Measurements from ENCODE around the gene TMEM154. TPM values are rescaled to one million over a fixed set of nuclear protein-coding genes. Genes with fewer than 3 reads are reported as not detected.

TMEM154 gene
- polyA plus RNA-seq (2012; rRNA removed), result 0.58 and 0.62 TPM in 2 replicates
- 0.58 and 0.67 TPM in 2 replicates for polyA plus RNA-seq (2012; cell fraction: cytosol; rRNA removed)
- 0.46 and 0.86 TPM in 2 replicates for polyA plus RNA-seq (2012; cell fraction: nucleus; rRNA removed)

- Histone ChIP-seq H3K4me3 (ENCODE audit: low read depth in 2 of 2, low read length in 1 of 2) (peak within 1 kb of the TSS; percentile 53 to 56), H3K27ac (ENCODE audit: low read depth in 2 of 2, low read length in 1 of 2) (peak within 1 kb of the TSS; percentile 28 to 31; a peak in 2 of 4 replicates), H3K36me3 (replicated peaks in 1 of 2; ENCODE audit: control insufficient read depth in 1 of 2, insufficient read depth in 2 of 2, low read length in 1 of 2) (no peaks in the 10 kb centered on the region), H3K9me3 (no peaks in the 10 kb centered on the region), H3K4me1 (ENCODE audit: control insufficient read depth in 1 of 2, insufficient read depth in 2 of 2, low read depth in 1 of 2, low read length in 1 of 2) (peaks cover 8 to 10% of the 10 kb centered on the region in 2 experiments; a peak in 3 of 4 replicates), H4K20me1 (ENCODE audit: insufficient read depth) (no peaks in the 10 kb centered on the region), H3K9me2 (no peaks in the 10 kb centered on the region), H2AFZ (ENCODE audit: low read depth) (peak within 1 kb of the TSS; percentile 93), H3K27me3 (ENCODE audit: insufficient read depth) (no peaks in the 10 kb centered on the region), H3K79me2 (ENCODE audit: insufficient read depth) (no peaks in the 10 kb centered on the region), H3K4me2 (peak within 1 kb of the TSS; percentile 84), H3K9ac (peak within 1 kb of the TSS; percentile 61; the same call in 1 of the 2 replicates), H3F3A (replicated peaks; ENCODE audit: insufficient read depth) (peaks cover 14% of the 10 kb centered on the region)
- DNase-seq, result peak; percentile 78
- WGBS (ENCODE audit: low lambda C conversion rate), result 47% methylated on average over 15 of the region's 32 CpGs
- ChIA-PET CTCF (interaction anchor here (0.6 to 2.4 kb wide), 6 partner anchors 35 to 464 kb away, joined by 3 to 8 read pairs (median 4); no protein-coding TSS in a partner anchor), POLR2A (no interaction called here)
- TF ChIP-seq GATA2 (CRISPR knock-in tag; IDR thresholded peaks at IDR 0.05) (no peak), FOXJ3 (CRISPR knock-in tag; IDR thresholded peaks at IDR 0.05) (no peak), ELF1 (IDR thresholded peaks at IDR 0.05) (0 out of 2 replicates have a peak, but pooled peaks have one; percentile 23), MXI1 (IDR thresholded peaks at IDR 0.05; ENCODE audit: low read depth, low read length) (no peak), JUND (IDR thresholded peaks at IDR 0.05) (no peak), ZBTB33 (IDR thresholded peaks at IDR 0.05; ENCODE audit: borderline replicate concordance, low read depth) (no peak), NRF1 (IDR thresholded peaks at IDR 0.05; ENCODE audit: low read depth, low read length) (peak; percentile 46), MEF2A (IDR thresholded peaks at IDR 0.05; ENCODE audit: borderline replicate concordance, low read depth) (no peak), RCOR1 (IDR thresholded peaks at IDR 0.05; ENCODE audit: low read length) (no peak), EP300 (IDR thresholded peaks at IDR 0.05; ENCODE audit: borderline replicate concordance in 1 of 2, low read depth in 1 of 2, low read length in 1 of 2) (no peak), RFX5 (IDR thresholded peaks at IDR 0.05; ENCODE audit: low read length) (no peak), MAX (IDR thresholded peaks at IDR 0.05; ENCODE audit: low read depth) (peak; percentile 75), TEAD4 (IDR thresholded peaks at IDR 0.05; ENCODE audit: borderline replicate concordance, insufficient read depth) (no peak), RXRA (IDR thresholded peaks at IDR 0.05; ENCODE audit: borderline replicate concordance, low read depth) (no peak), PBX3 (IDR thresholded peaks at IDR 0.05) (no peak), FOSL2 (IDR thresholded peaks at IDR 0.05; ENCODE audit: borderline replicate concordance, low read depth) (no peak), CHD2 (IDR thresholded peaks at IDR 0.05; ENCODE audit: low read length, partially characterized antibody) (no peak), USF1 (IDR thresholded peaks at IDR 0.05; ENCODE audit: borderline replicate concordance, low read depth) (no peak), CTCF (IDR thresholded peaks at IDR 0.05) (no peak), EZH2phosphoT487 (IDR thresholded peaks at IDR 0.05; ENCODE audit: borderline replicate concordance, low read depth) (no peak), TCF12 (IDR thresholded peaks at IDR 0.05) (no peak), IRF3 (IDR thresholded peaks at IDR 0.05; ENCODE audit: low read depth, low read length) (no peak), RAD21 (IDR thresholded peaks at IDR 0.05; ENCODE audit: low read length) (no peak), TAF1 (IDR thresholded peaks at IDR 0.05; ENCODE audit: borderline replicate concordance, low read depth, low read length) (0 out of 2 replicates have a peak, but pooled peaks have one; percentile 10), NFIC (IDR thresholded peaks at IDR 0.05; ENCODE audit: borderline replicate concordance) (no peak), SMC3 (IDR thresholded peaks at IDR 0.05; ENCODE audit: low read depth, low read length) (no peak), POLR2AphosphoS5 (IDR thresholded peaks at IDR 0.05; ENCODE audit: low read depth, low read length) (no peak)
Observed at GRCh38 chr4:152679414-152680281, at the start of gene TMEM154. TSS of gene TMEM154 (minus strand) at chr4:152679997. CDS start at chr4:152679933, 64 bp downstream.
